T-cell (primary cell): Measurements from ENCODE around the gene SMARCA4. TPM values are rescaled to one million over a fixed set of nuclear protein-coding genes. Genes with fewer than 3 reads are reported as not detected.
"Not testable (repeated sequence)": the region's sequence is repeated elsewhere in the genome, so short reads cannot be mapped to it uniquely, and the experiment has no call there.

Experiments
- ATAC-seq, 4 experiments: fragments of 200-7000 bp in 3 of 4; fragments of 150-1000 bp in 1 of 4; cut with Tn5 transposase; replicated peaks in 1 of 4; 1 replicate in 3 of 4; 2 replicates in 1 of 4; pipeline ENCODE4 v1.10.0; 2021; ENCODE audit warnings: moderate library complexity in 3 of 4, mild to moderate bottlenecking in 2 of 4, moderate number of reproducible peaks in 1 of 4
- CTCF ChIA-PET, 2 donors: fragments of 300-600 bp; sonication (Branson Sonifier 250); formaldehyde crosslinking; loops; one replicate each; lab custom pipeline; 2022; ENCODE audit warnings: antibody characterized with exemption in 2 of 2; lab: Charles Lee
- POLR2A ChIA-PET, 2 donors: fragments of 300-600 bp; sonication (Branson Sonifier 250); formaldehyde crosslinking; loops; one replicate each; lab custom pipeline; 2022; ENCODE audit warnings: antibody characterized with exemption in 2 of 2; lab: Charles Lee
- DNase-seq, 35 experiments: peaks; one replicate each; pipeline versions ENCODE4 v3.0.0 to v3.0.0-alpha.2; 2013 to 2023
- H3K27ac ChIP-seq: one replicate; pipeline ENCODE4 v1.5.1; 2013; ENCODE audit warnings: low read length
- H3K27me3 ChIP-seq, 2 experiments: replicated peaks in 1 of 2; 1 replicate in 1 of 2; 2 replicates in 1 of 2; pipeline versions ENCODE4 v1.6.1 to v1.7.0; 2013; ENCODE audit warnings: low read length in 1 of 2, mixed read lengths in 1 of 2; ENCODE audit not compliant: control insufficient read depth in 2 of 2, insufficient read depth in 2 of 2; ENCODE audit errors: extremely low read depth in 1 of 2
- H3K36me3 ChIP-seq, 2 donors: 1 replicate in 1 of 2; 2 replicates in 1 of 2; pipeline versions ENCODE4 v1.6.1 to v1.7.0; 2013; ENCODE audit warnings: low read length in 1 of 2; ENCODE audit not compliant: control insufficient read depth in 2 of 2, insufficient read depth in 1 of 2; ENCODE audit errors: extremely low read depth in 1 of 2
- H3K4me1 ChIP-seq, 2 experiments: 1 replicate in 1 of 2; 2 replicates in 1 of 2; pipeline versions ENCODE4 v1.6.1 to v1.7.0; 2013; ENCODE audit warnings: low read length in 2 of 2, mixed read lengths in 1 of 2; ENCODE audit not compliant: insufficient read depth in 2 of 2, control insufficient read depth in 1 of 2; ENCODE audit errors: extremely low read depth in 1 of 2
- H3K4me3 ChIP-seq, 2 donors: 1 replicate in 1 of 2; 2 replicates in 1 of 2; pipeline versions ENCODE4 v1.5.1 to v1.7.0; 2013; ENCODE audit warnings: mild to moderate bottlenecking in 2 of 2, low read length in 1 of 2, moderate library complexity in 1 of 2; ENCODE audit not compliant: control insufficient read depth in 1 of 2; ENCODE audit errors: extremely low read depth in 1 of 2
- H3K9me3 ChIP-seq: 2 replicates; pipeline ENCODE4 v1.7.0; 2013
- H3K27ac Mint-ChIP-seq, 2 donors: one replicate each; pipeline ENCODE4 v1.8.0; 2020 to 2021; ENCODE audit warnings: mild to moderate bottlenecking in 2 of 2, mixed read lengths in 2 of 2
- H3K27me3 Mint-ChIP-seq, 2 donors: one replicate each; pipeline ENCODE4 v1.8.0; 2021 to 2022; ENCODE audit warnings: mixed read lengths in 2 of 2
- H3K36me3 Mint-ChIP-seq: one replicate; pipeline ENCODE4 v1.8.0; 2021; ENCODE audit warnings: mixed read lengths
- H3K4me1 Mint-ChIP-seq, 3 donors: one replicate each; pipeline ENCODE4 v1.8.0; 2020 to 2022; ENCODE audit warnings: mixed read lengths in 3 of 3, mild to moderate bottlenecking in 1 of 3
- H3K4me3 Mint-ChIP-seq, 3 donors: one replicate each; pipeline ENCODE4 v1.8.0; 2020 to 2022; ENCODE audit warnings: mild to moderate bottlenecking in 3 of 3, mixed read lengths in 3 of 3, moderate library complexity in 3 of 3
- H3K9me3 Mint-ChIP-seq, 3 donors: one replicate each; pipeline ENCODE4 v1.8.0; 2020 to 2022; ENCODE audit warnings: mixed read lengths in 3 of 3
- WGBS: methylation state at CpG from one replicate; pipeline ENCODE4 v1.1.5; 2013; ENCODE audit warnings: missing lambda C conversion rate; ENCODE audit not compliant: insufficient coverage; 5-methylcytosine and 5-hydroxymethylcytosine counted together
- total RNA-seq, 35 experiments: library from RNA in 6 of 35; stranded (reverse) in 6 of 35; fragments of 120-200 nt in 1 of 35; gene quantifications; one replicate each; pipeline versions ENCODE4 v1.2.1 to v1.2.4 and lab custom pipeline; 2013 to 2026

SMARCA4 gene
- total RNA-seq, 5 donors from 2014 or later (not counting 1 experiment from before 2014, with no cell fraction given): 93.4 to 114 (median 109) TPM

DNA sequence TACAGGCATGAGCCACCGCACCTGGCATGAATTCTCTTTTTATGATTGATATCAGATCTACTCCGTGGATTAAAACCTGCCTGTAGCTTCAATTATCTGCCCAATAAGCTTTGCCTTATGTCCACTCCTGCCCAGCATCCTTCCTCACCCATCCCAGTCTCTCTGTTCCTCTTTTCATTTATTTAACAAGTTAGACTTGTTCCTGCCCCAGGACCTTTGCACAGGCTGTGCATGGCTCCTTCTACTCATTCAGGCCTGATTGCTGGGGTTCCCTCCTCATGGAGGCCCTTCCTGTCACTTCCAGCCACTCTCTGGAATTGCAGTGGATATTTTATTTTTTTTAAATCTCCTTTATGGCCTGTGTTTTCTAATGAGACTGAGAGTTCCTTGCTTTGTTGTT lies 27.6 kb downstream of the SMARCA4 start:
- ATAC-seq: no peak
- Histone ChIP-seq H3K27me3 (no peaks in the 10 kb centered on the region), H3K4me1 (no peaks in the 10 kb centered on the region), H3K9me3 (no peaks in the 10 kb centered on the region), H3K4me3 (no peak overlapping the region), H3K36me3 (peaks cover 33 to 63% of the 10 kb centered on the region in 2 donors), H3K27ac (no peak overlapping the region)
- Mint-ChIP-seq H3K27ac (no peak overlapping the region), H3K36me3 (peaks cover 35% of the 10 kb centered on the region), H3K4me1 (no peaks in the 10 kb centered on the region), H3K9me3 (no peaks in the 10 kb centered on the region), H3K4me3 (no peak overlapping the region), H3K27me3 (no peaks in the 10 kb centered on the region)
- WGBS: 100% methylated on average over 2 of the region's 2 CpGs
- DNase-seq: no peak
- ChIA-PET POLR2A (interaction anchor here in 1 of 2 donors (0.5 kb wide), 1 partner anchor 55 kb away, joined by 6 read pairs; no protein-coding TSS in a partner anchor), CTCF (interaction anchor here in 1 of 2 donors (0.6 kb wide), 1 partner anchor 666 kb away, joined by 3 read pairs; no protein-coding TSS in a partner anchor)

DNA sequence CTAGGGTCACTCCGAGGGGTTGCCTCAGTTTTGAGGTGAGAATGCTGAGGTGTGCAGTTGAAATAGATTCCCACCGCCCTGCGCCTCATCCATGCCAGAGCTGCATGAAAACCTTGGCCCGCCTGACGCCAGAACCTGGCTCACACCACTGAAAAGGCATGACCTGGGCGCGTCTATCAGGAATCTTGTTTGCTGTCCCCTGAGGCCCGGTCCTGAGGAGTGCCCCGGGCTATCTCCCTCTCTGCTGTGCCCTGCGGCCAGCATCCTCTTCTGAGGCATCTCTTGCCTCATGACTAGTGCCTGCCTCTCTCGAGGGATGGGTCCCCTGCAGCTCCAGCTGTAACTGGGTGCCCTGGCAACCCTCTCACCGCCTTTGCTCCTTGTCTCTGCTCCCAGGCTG lies 28.1 kb downstream of the SMARCA4 start:
- DNase-seq: no peak
- Mint-ChIP-seq H3K9me3 (no peaks in the 10 kb centered on the region), H3K27me3 (no peaks in the 10 kb centered on the region), H3K4me3 (no peak overlapping the region), H3K36me3 (peaks cover 35% of the 10 kb centered on the region), H3K27ac (no peak overlapping the region), H3K4me1 (no peaks in the 10 kb centered on the region)
- ChIA-PET CTCF (interaction anchor here in 1 of 2 donors (0.6 kb wide), 1 partner anchor 666 kb away, joined by 3 read pairs; no protein-coding TSS in a partner anchor), POLR2A (interaction anchor here in 1 of 2 donors (0.5 kb wide), 1 partner anchor 55 kb away, joined by 6 read pairs; no protein-coding TSS in a partner anchor)
- H3K4me3 ChIP-seq: no peak overlapping the region
- WGBS: 98% methylated on average over 11 of the region's 12 CpGs
- ATAC-seq: no peak
- H3K27ac ChIP-seq: no peak overlapping the region
- no peaks in the 10 kb centered on the region for H3K27me3 ChIP-seq
- H3K9me3 ChIP-seq: no peaks in the 10 kb centered on the region
- H3K36me3 ChIP-seq: peaks cover 33 to 64% of the 10 kb centered on the region in 2 donors
- no peaks in the 10 kb centered on the region for H3K4me1 ChIP-seq

GRCh38 chr19:10991076-10991475 lies 30.2 kb downstream of the SMARCA4 start:
- H3K27ac Mint-ChIP-seq: no peak overlapping the region
- H3K36me3 ChIP-seq: peaks cover 29 to 66% of the 10 kb centered on the region in 2 donors
- no peaks in the 10 kb centered on the region for H3K9me3 ChIP-seq
- no peak overlapping the region for H3K27ac ChIP-seq
- no peaks in the 10 kb centered on the region for H3K27me3 ChIP-seq
- H3K27me3 Mint-ChIP-seq: no peaks in the 10 kb centered on the region
- no peak overlapping the region for H3K4me3 Mint-ChIP-seq
- H3K9me3 Mint-ChIP-seq: no peaks in the 10 kb centered on the region
- peaks cover 38% of the 10 kb centered on the region for H3K36me3 Mint-ChIP-seq
- 98% methylated on average over 20 of the region's 20 CpGs for WGBS
- H3K4me1 Mint-ChIP-seq: no peaks in the 10 kb centered on the region
- ATAC-seq (no peak), DNase-seq (no peak)
- CTCF ChIA-PET: no interaction called here
- POLR2A ChIA-PET: no interaction called here
- no peaks in the 10 kb centered on the region for H3K4me1 ChIP-seq
- H3K4me3 ChIP-seq: no peak overlapping the region

DNA sequence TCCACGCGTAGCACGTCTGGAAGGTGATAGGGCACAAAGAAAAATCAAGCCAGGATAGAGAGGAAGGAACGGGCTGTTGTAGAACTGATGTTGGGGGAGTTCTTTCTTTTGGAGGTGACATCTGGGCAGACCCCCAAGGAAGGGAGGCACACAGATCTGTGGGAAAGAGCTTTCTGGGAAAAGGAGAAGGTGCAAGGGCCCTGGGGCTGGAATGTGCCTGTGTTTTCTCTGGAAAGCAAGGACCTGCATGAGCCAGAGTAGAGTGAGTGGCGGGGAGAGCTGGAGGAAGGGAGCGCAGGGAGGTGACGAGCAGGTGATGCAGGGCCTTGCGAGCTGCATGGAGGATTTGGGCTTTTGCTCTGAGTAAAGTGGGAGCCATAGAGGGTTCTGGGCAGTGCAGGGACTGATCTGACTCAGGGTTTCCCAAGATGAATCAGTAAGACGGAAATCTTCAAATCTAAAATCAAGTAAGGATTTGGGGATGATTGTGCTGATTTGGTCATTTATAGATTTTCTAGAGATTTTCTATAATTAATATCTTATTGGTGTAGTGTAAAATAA lies 30.8 kb downstream of the SMARCA4 start:
- Histone ChIP-seq H3K4me3 (no peak overlapping the region), H3K27ac (no peak overlapping the region), H3K27me3 (no peaks in the 10 kb centered on the region), H3K4me1 (no peaks in the 10 kb centered on the region), H3K9me3 (no peaks in the 10 kb centered on the region), H3K36me3 (peaks cover 32 to 66% of the 10 kb centered on the region in 2 donors)
- H3K4me3 Mint-ChIP-seq: no peak overlapping the region
- H3K4me1 Mint-ChIP-seq: no peaks in the 10 kb centered on the region
- ChIA-PET POLR2A (interaction anchor here in 1 of 2 donors (0.7 kb wide), 1 partner anchor 1051 kb away, joined by 6 read pairs; no protein-coding TSS in a partner anchor), CTCF (interaction anchor here in 1 of 2 donors (0.6 kb wide), 1 partner anchor 757 kb away, joined by 4 read pairs; no protein-coding TSS in a partner anchor)
- H3K36me3 Mint-ChIP-seq: peaks cover 41% of the 10 kb centered on the region
- WGBS: 95% methylated on average over 5 of the region's 9 CpGs
- H3K9me3 Mint-ChIP-seq: no peaks in the 10 kb centered on the region
- DNase-seq (no peak), ATAC-seq (no peak)
- H3K27ac Mint-ChIP-seq: no peak overlapping the region
- H3K27me3 Mint-ChIP-seq: no peaks in the 10 kb centered on the region

DNA sequence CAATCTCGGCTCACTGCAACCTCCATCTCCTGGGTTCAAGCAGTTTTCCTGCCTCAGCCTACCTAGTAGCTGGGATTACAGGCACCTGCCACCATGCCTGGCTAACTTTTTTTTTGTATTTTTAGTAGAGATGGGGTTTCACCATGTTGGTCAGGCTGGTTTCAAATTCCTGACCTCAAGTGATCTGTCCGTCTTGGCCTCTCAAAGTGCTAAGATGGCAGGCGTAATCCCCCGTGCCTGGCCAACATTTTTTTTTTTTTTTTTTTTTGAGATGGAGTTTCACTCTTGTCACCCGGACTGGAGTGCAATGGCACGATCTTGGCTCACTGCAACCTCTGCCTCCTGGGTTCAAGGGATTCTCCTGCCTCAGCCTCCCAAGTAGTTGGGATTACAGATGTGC lies 31.3 kb downstream of the SMARCA4 start:
- H3K36me3 ChIP-seq: peaks cover 35 to 66% of the 10 kb centered on the region in 2 donors
- H3K9me3 ChIP-seq, H3K4me3 Mint-ChIP-seq, H3K4me1 ChIP-seq, H3K27ac Mint-ChIP-seq, ATAC-seq, DNase-seq, H3K27me3 Mint-ChIP-seq, H3K4me1 Mint-ChIP-seq, H3K4me3 ChIP-seq, H3K9me3 Mint-ChIP-seq, H3K27ac ChIP-seq, H3K27me3 ChIP-seq: not testable (repeated sequence)
- no CpG with 5 or more reads among the region's 6 CpGs for WGBS
- ChIA-PET POLR2A (interaction anchor here in 1 of 2 donors (0.7 kb wide), 1 partner anchor 1052 kb away, joined by 6 read pairs; no protein-coding TSS in a partner anchor), CTCF (interaction anchor here in 1 of 2 donors (0.6 kb wide), 1 partner anchor 757 kb away, joined by 4 read pairs; no protein-coding TSS in a partner anchor)
- H3K36me3 Mint-ChIP-seq: peaks cover 40% of the 10 kb centered on the region

- H3K27ac Mint-ChIP-seq: no peak overlapping the region
- Histone ChIP-seq H3K4me3 (no peak overlapping the region), H3K27ac (no peak overlapping the region), H3K36me3 (peaks cover 26 to 64% of the 10 kb centered on the region in 2 donors), H3K27me3 (no peaks in the 10 kb centered on the region), H3K9me3 (no peaks in the 10 kb centered on the region), H3K4me1 (no peaks in the 10 kb centered on the region)
- 96% methylated on average over 24 of the region's 29 CpGs for WGBS
- ATAC-seq (no peak), DNase-seq (no peak)
- ChIA-PET CTCF (no interaction called here), POLR2A (no interaction called here)
- H3K4me1 Mint-ChIP-seq: no peaks in the 10 kb centered on the region
- no peak overlapping the region for H3K4me3 Mint-ChIP-seq
- H3K36me3 Mint-ChIP-seq: peaks cover 33% of the 10 kb centered on the region
- no peaks in the 10 kb centered on the region for H3K27me3 Mint-ChIP-seq
- no peaks in the 10 kb centered on the region for H3K9me3 Mint-ChIP-seq
Observed at GRCh38 chr19:10995926-10996600, 35.2 kb downstream of the SMARCA4 start.
